Measurements from ENCODE around the gene HS3ST3A1.

HS3ST3A1 gene

DNA sequence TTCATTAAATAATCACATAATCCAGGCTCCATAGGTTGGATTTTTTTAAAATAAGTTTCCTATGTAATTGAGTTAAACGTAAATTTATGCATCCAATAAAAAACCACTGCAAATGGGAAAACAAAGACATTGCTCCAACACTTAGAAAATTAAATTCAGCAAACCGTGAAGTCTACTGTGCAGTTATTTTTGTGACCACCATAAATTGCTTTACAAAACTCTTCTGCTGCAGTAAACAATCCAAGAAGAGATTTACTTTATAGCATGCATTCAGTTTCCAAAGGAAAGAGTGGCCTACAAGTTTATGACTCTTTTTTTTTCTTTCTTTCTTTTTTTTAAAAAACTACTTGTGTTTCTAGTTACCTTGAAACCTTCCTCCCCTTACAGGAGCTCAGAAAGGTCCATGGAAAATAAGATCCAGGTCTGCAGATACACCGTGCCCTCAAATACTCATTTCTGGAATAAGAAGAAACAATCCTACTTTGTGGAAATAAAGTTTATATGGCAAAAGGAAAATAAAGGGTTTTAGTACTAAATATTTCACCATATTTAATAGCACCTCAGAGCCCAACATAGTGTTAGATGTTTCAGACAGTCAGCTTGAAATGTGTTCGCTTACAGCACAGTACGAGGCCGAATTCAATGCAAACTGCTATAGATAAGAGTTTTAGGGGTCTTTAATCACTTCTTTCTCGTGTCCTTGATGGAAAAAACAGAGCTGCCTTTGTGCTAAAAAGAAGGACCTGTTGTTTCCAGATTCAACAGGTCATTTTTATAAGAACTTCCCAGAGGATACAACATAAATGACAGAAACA is 3.2 kb downstream of the HS3ST3A1 start:
- no peak for DNase-seq (ENCODE audit: low spot score)

DNA sequence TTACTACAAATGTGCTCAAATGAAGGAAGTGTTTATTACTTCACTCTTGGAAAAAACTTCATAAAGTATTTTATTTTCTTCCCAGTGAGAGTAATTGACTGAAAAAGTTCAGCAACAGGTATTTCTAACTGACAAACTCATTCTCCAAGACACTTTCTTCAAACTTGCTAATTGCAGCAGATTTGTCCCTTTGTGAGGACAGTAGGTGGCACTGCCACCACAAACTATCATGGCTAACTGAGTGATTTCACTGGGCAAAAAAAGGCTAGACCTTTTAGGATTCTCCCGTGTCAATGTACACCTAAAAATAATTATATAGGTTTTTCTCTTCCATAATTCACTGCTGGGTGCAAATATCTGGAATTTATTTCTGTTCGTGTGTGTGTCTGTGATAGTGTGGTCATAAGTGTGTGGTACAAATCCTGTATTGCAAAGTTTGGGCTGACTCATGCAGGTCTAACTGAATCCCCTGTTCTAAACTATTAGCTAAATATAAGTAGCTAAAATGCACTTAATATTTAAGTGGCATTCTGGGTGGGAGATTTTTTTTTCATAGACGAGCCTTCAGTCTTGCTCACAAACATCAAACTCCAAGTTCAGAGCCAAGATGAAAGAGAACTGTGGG is 3.9 kb downstream of the HS3ST3A1 start:
- no peak for DNase-seq (ENCODE audit: low spot score)

DNA sequence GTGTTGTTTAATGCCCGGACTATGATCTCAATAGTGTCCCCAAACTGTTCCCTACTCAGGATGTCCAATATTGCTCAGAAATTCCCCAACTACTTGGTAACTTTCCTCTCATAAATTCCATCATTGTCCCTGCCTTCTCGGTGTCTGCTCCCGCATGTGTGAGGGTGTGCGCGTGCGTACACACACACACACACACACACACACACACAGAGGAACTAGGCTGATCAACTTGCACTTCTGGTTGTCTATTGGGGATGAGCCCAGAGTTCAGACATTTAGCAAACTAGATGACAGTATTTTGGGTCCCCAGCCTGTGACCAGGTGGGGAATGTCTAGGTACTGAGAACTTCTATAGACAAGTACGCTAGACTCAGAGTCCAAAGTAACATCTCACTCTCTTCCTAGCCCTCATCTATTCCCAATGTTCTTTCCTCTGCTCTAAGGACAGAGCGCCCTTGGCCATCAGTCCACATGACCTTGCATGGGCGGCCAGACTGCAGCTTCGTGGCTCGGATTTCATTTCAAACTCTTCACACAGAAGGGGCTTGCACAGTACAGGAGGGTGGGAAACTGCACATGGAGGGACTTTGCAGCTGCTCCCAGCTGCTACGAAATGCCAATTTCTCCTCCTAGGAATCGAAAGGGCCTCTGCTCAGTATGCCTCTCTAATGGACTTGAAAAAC is 5.3 kb downstream of the HS3ST3A1 start:
- no peak for DNase-seq (ENCODE audit: low spot score)

DNA sequence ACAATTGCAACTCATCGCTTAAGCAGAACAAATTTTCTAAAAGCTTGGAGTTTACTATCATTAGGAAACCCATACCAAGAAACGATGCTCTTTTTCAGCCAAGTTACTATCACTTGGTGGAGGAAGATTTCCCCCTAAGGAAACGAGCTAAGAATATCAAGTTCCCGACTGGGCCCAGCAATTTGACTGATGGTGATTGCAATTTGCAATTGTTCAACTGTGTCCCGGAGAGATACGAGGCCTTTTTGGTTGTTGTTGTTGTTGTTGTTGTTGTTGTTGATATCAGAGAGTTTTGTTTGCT is 6.2 kb downstream of the HS3ST3A1 start:
- DNase-seq (ENCODE audit: low spot score), result no peak

DNA sequence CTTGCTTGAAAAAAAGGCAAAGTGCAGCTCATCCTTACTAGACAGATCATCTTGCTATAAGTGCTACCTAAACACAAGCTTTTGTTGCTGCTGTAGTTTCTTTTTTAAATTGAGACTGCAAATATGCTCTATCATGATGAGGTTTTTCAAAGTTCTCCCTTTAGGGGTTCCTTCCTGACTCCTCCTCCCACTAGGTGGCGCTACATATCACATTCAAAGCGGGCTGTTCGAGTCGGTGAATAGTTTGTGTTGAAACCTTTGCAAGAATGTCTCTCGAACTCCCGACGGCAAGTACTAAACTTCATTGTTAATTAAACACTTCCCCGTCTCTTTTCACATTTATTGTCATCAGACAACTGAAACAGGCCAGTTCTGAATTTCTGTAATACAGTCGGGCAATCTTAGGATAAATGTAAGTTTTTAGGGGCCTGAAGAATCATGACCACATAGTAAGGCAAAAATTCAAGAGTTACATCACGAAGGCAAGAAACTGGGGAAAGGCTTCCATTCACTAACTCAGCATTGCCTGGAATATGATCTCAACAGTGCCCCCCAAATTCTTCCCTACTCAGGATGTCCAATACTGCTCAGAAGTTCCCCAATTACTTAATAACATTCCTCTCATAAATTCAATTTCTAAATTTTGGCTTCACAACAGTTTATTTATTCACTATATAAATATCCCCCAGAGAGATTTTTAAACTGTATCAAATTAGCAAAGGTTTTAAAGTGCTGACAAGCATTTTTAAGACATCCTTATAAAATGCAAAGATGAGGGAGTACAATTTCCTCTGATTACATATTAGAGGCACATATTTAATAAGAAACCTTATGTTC is 6.7 kb downstream of the HS3ST3A1 start:
- DNase-seq (ENCODE audit: low spot score), result peak; percentile 60

DNA sequence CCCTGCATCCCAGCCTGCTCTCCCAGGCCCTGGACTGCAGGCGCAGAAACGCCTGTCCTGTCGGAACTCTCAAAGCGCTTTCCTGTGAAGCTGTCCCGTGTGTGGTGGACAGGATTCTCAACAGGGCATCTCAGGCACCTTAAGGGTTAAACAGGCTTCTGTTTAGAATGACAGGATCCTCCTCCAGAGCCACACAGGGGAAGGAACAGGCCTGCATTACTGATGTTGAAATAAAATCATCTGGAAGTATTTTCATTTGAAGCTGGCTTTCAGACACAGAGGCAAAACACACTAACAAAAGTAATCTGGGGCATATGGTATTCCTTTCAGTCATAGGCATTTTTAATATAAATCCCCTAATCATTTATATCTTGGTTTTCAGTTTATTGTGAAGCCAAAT is 7.4 kb downstream of the HS3ST3A1 start:
- no peak for DNase-seq (ENCODE audit: low spot score)

DNA sequence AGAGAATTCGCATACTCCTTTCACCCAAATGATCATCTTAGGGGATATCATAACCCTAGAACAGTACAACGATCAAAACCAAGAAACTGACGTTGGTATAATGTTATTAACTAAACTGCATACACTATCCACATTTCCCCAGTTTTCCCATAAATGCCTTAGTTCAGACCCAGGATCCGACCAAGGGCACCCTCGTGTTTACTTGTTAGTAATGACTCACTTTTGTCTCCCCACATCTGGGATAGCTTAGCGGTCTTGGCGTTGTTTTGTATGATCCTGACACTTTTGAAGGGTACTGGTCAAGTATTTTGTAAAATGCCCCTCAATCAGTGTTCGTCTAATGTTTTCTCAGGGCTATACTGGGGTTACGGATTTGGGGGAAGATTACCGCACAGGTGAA is 8.0 kb downstream of the HS3ST3A1 start:
- DNase-seq (ENCODE audit: low spot score), result no peak

DNA sequence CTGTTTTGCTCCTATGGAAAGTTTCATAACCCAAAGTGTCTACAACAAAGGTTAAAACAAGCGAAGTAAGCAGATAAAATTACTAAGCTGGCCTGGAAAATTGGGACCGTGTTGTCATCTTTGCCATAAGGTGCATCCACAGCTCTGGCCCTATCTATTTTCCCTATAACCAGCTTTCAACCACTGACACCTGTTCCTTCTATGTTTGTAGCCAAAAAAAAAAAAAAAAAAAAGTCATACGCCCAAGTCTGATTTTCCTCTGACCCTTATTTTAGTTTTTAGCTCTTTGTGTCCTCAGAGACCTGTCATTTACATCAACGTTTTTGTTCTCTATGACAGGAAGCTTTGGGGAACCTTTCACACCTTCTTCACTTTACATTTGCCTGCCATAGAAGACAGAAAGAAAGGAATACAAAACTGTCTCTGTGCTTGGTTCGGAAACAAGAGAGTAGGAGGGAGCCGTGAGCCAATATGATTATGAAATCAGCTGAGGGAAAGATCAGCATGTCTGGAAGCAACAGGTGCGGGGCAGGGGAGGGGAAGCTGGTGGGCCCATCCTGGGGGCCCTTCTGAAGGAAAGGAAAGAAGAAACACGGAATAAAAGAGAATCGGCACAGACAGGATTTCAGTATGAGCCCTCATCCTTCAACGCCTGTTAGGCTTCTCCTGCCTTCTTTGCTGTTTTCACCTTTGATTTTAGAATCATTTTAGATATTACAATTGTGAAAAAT is 8.5 kb downstream of the HS3ST3A1 start:
- no peak for DNase-seq (ENCODE audit: low spot score)

DNA sequence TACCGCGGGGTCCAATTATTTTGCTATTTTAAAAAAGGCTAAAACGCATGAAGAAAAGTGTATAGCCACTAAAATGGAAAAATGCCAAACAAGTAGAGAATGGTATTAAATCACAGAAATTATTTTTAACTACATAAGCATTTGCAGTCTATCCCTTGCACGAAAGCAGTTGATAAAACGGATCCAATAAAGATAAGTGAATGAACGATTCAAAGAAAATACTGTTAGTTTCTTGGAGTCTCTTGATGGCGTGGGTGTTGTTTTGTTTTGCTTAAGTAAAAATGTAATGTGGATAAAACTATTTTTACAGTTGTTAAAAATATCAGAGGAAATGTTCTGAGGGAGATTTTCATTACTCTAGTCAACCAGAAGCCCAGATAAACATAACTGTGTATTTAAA is 9.3 kb downstream of the HS3ST3A1 start:
- no peak for DNase-seq (ENCODE audit: low spot score)

DNA sequence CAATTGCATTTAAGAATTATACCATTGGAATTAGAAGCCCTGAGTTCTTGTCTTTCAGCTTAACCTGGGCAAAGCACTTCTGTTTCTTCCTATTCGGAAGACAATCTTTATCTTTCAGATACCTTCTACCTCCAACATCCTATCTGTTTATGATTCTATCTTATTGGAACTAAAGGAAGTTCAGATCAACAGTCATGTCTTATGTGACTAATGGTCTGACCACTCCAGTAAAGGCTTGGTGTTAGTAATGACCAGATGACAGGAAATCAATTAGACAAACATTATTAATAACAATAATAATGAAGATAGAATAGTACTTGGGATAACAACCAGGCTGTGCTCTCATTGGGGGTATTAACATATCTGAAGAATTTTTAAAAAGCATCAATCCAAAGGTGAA is 11.3 kb downstream of the HS3ST3A1 start:
- DNase-seq (ENCODE audit: low spot score), result no peak

DNA sequence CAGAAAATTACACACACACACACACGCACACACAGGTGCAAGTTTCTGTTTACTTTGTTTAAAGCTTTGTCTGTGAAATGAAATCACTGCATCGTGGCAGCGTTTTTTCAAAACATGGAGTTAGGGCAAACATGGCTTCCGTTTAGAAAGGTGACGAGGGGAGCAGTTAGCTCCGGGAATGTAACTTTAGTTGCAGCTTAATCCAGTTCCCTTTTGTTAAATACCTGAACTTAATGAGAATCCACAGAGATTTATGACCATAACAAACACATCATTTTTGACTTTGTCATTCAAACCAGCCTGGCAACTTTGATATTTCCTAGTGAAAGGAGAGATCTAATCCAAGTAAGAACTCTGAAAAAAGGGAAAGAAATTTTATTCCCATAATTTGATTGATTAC is 12.1 kb downstream of the HS3ST3A1 start:
- no peak for DNase-seq (ENCODE audit: low spot score)

DNA sequence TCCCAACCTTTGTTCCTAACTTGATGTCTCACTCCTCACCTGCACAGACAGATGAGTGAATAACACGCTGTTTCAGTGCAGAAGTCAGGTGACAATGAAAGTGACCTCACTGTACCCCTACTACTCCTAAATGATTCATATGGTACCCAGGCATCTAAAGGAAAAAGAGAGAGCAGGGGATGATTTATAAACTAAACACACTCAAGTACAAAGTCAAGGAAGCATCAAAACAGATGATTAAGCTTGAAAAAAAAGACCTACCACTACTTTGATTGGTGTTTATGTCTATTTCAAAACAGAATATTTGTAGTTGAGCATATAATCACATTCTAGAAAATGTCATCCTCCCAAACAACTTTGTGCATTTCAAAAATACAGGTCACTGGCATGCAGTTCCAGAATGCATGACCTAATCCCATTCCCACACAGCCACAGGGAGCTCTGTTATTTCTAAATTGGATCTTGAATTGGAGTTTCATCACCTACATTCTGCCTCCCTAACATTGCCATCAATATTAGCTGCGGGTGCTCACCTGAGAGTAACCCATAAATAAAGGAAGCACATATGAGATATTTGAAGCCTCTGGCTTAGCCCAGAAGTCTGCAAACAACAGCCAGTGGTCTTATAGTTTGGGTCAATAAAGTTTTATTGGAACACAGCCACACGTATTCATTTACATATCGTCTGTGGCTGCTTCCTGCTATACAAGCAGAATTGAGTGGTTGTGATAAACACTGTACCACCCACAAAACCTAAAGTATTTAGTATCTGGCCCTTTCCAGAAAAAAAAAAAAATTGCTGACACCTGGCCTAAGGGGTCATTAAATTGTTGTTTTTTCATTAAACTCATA is 14.0 kb downstream of the HS3ST3A1 start:
- no peak for DNase-seq (ENCODE audit: low spot score)

DNA sequence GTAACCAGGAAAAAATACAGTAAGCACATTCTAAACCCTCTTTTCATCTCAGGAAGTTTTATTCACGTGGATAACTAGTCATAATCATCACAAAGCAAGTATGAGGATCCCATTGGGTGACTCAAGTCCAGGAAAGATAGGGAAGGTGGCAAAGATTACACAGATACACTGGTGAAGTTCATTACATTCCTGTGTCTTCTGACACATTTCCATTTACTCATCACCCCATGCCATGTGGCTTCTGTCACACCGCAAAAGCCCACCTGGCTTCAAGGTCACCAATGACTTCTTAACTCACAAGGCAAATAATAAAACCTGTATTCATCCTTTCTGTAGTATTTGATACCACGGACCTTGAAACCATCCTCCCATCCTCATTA is 17.0 kb downstream of the HS3ST3A1 start:
- DNase-seq (ENCODE audit: low spot score), result no peak

DNA sequence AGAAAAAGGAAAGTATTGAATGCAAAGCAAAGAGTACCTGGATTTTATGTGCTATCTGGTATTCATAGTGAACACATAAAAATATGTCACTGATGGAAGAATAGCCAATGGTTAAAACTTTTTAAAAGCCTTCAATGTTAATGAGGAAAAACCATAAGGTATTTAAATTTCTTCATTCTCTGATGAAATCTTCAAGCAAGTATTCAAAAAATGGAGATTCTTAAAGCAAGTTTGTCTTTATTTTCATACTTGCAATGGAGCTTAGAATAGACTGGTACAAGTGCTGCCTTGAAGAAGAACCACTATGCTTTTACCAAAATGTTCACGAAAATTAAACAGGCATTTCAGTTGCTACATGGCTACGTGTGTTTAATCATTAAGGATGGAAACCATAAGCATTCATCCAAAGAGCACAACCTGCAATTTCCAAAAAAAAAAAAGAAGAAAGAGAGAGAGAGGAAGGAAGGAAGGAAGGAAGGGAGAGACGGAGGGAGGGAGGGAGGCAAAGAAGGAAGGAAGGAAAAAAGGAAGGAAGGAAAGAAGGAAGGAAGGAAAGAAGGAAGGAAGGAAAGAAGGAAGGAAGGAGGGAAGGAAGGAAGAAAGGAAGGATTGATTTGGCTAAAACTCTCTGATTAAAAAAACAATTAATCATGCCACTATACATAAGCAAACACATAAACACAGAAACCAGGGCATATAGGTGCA is 17.6 kb downstream of the HS3ST3A1 start:
- DNase-seq (ENCODE audit: low spot score), result no peak

DNA sequence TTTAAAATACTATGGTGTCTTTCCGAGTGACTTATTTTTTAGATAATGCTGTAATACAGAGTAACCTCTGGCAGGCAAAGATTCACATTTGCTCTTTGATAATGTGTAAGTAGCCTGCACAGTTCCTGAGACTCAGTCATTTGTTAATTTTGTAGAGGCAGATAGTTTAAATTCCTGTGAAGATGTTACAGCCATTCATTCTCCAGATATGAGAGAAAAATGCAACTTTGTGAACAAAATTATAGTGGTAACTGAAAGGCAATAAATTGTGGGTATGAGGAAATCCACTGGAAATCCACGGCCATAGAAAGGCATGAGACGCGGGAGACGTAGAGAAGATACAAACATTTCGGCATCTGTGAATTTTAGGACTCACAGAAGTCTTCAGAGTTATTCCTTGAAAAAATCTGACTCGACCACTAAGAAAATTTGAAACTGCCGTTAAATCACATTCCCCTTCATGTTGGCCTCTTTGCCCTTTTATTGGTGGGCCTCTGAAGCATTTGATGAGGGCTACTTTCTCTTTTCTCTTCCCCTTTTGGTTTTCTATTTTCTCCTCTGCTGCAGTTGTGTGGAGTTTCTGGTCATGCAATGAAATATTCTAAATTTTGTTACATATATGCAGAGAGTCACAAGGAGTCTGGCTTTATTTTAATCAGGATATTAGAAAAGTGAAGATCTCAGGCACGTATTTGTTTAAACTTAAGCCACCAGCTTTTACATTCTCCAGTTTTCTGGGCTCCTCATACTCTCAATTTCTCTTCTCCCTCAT is 18.8 kb downstream of the HS3ST3A1 start:
- DNase-seq (ENCODE audit: low spot score), result no peak

DNA sequence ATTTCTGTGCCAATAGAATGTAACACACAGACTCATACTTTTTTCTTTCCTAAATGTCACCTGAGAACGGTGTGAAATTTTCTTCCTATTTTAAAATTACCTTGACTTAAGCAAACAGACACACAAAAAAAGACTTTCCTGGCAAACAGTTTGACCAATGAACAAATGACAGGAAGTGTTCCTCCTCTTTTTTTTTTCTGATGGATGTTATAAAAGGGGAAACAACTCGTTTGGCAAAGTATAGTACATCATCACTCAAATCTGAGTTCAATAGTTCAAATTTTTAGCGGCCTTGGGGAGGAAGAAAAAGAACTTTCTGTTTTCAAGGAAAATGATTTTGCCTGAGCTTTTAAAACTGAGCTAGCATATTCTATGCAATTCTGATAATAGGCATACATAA is 19.8 kb downstream of the HS3ST3A1 start:
- no peak for DNase-seq (ENCODE audit: low spot score)

DNA sequence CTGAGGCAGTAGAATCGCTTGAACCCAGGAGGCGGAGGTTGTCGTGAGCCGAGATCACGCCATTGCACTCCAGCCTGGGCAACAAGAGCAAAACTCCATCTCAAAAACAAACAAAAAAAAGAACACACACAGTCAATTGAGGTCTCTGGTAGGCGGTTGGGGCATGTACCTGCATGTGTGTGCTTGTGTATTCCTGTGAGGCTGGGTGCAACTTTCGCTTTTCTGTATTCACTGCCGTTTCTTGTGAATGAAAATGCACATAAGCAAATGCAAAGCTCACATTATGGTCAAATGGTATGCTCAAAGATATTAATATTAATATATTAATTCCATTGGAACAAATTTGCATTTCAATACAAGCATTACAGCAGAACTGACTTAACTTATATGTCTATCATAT is 20.9 kb downstream of the HS3ST3A1 start:
- DNase-seq (ENCODE audit: low spot score), result no peak

DNA sequence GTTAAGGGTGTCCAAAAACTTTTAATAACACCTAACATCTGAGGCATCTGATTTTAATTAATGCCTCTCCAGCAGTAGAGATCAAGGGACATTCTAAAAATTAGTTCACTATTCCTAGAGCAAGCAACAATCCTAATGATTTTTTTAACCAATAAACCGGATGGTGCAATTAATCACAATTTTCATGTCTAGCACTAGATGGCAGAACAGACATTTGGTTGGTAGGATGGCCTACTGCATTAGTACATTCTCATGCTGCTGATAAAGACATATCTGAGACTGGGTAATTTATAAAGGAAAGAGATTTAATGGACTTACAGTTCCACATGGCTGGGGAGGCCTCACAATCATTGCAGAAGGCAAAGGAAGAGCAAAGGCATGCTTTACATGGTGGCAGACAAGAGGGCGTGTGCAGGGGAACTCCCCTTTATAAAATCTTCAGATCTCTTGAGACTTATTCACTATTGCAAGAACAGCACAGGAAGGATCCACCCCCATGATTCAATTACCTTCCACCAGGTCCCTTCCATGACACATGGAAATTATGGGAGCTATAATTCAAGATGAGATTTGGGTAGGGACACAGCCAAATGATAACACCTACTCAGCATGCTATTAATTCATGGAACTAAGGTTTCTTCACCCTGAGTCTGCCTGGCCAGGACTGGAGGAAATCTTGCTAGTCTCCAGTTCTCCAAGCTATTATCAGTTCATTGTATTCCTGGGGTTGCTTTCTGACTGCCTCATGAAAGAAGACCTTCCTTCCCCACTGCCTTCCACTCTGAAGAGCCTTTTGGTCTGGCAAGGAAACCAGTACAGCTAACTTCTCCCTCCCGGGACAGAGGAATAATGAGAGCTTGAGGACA is 24.8 kb downstream of the HS3ST3A1 start:
- no peak for DNase-seq (ENCODE audit: low spot score)

All from hematopoietic multipotent progenitor cell treated with erythropoietin and hydrocortisone succinate and interleukin-3 and kit ligand, for 15 days (in vitro differentiated cells).